ENCODE results near the gene MTX2.

DNA sequence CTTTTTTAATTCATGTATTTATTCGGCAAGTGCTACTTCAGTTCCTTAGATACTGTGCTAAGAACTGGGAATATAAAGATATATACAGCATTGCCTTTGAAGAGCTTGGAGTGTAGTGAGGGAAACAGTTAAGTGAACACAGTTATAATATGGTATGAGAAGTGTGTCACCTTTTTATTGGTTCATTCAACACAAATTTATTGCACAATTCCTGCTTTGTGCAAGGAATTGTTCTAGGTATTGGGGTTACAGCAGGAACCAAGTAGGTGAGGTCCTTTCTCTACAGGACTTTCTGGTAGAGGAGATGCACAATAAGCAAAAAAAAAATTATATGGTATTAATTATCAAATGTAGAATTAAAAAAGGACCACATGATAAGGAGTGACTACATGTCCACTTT, 65.5 kb downstream of the MTX2 start:
- no peak for TF ChIP-seq HNF4G (IDR thresholded peaks at IDR 0.05)
- TF ChIP-seq, protein P1, sequence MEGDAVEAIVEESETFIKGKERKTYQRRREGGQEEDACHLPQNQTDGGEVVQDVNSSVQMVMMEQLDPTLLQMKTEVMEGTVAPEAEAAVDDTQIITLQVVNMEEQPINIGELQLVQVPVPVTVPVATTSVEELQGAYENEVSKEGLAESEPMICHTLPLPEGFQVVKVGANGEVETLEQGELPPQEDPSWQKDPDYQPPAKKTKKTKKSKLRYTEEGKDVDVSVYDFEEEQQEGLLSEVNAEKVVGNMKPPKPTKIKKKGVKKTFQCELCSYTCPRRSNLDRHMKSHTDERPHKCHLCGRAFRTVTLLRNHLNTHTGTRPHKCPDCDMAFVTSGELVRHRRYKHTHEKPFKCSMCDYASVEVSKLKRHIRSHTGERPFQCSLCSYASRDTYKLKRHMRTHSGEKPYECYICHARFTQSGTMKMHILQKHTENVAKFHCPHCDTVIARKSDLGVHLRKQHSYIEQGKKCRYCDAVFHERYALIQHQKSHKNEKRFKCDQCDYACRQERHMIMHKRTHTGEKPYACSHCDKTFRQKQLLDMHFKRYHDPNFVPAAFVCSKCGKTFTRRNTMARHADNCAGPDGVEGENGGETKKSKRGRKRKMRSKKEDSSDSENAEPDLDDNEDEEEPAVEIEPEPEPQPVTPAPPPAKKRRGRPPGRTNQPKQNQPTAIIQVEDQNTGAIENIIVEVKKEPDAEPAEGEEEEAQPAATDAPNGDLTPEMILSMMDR (IDR thresholded peaks at IDR 0.05; ENCODE audit: low read depth, low read length, missing input control) = no peak
- no peak for TF ChIP-seq NR2F2 (IDR thresholded peaks at IDR 0.05)
- no peak for TF ChIP-seq GABPA (IDR thresholded peaks at IDR 0.05 in 1 of 2, conservative IDR thresholded peaks at IDR 0.05 in 1 of 2)
- TF ChIP-seq, protein P2, sequence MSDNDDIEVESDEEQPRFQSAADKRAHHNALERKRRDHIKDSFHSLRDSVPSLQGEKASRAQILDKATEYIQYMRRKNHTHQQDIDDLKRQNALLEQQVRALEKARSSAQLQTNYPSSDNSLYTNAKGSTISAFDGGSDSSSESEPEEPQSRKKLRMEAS (IDR thresholded peaks at IDR 0.05) = no peak
- TF ChIP-seq, protein P3, sequence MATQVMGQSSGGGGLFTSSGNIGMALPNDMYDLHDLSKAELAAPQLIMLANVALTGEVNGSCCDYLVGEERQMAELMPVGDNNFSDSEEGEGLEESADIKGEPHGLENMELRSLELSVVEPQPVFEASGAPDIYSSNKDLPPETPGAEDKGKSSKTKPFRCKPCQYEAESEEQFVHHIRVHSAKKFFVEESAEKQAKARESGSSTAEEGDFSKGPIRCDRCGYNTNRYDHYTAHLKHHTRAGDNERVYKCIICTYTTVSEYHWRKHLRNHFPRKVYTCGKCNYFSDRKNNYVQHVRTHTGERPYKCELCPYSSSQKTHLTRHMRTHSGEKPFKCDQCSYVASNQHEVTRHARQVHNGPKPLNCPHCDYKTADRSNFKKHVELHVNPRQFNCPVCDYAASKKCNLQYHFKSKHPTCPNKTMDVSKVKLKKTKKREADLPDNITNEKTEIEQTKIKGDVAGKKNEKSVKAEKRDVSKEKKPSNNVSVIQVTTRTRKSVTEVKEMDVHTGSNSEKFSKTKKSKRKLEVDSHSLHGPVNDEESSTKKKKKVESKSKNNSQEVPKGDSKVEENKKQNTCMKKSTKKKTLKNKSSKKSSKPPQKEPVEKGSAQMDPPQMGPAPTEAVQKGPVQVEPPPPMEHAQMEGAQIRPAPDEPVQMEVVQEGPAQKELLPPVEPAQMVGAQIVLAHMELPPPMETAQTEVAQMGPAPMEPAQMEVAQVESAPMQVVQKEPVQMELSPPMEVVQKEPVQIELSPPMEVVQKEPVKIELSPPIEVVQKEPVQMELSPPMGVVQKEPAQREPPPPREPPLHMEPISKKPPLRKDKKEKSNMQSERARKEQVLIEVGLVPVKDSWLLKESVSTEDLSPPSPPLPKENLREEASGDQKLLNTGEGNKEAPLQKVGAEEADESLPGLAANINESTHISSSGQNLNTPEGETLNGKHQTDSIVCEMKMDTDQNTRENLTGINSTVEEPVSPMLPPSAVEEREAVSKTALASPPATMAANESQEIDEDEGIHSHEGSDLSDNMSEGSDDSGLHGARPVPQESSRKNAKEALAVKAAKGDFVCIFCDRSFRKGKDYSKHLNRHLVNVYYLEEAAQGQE (IDR thresholded peaks at IDR 0.05) = no peak
- TF ChIP-seq, protein P4, sequence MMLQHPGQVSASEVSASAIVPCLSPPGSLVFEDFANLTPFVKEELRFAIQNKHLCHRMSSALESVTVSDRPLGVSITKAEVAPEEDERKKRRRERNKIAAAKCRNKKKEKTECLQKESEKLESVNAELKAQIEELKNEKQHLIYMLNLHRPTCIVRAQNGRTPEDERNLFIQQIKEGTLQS (IDR thresholded peaks at IDR 0.05) = no peak
- TF ChIP-seq, protein P5, sequence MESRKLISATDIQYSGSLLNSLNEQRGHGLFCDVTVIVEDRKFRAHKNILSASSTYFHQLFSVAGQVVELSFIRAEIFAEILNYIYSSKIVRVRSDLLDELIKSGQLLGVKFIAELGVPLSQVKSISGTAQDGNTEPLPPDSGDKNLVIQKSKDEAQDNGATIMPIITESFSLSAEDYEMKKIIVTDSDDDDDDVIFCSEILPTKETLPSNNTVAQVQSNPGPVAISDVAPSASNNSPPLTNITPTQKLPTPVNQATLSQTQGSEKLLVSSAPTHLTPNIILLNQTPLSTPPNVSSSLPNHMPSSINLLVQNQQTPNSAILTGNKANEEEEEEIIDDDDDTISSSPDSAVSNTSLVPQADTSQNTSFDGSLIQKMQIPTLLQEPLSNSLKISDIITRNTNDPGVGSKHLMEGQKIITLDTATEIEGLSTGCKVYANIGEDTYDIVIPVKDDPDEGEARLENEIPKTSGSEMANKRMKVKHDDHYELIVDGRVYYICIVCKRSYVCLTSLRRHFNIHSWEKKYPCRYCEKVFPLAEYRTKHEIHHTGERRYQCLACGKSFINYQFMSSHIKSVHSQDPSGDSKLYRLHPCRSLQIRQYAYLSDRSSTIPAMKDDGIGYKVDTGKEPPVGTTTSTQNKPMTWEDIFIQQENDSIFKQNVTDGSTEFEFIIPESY (IDR thresholded peaks at IDR 0.05) = no peak
- TF ChIP-seq SP1 (IDR thresholded peaks at IDR 0.05) = no peak

All from liver (tissue), 3 donors.